Measurements from ENCODE around the gene CCDC175.

The CCDC175 gene

DNA sequence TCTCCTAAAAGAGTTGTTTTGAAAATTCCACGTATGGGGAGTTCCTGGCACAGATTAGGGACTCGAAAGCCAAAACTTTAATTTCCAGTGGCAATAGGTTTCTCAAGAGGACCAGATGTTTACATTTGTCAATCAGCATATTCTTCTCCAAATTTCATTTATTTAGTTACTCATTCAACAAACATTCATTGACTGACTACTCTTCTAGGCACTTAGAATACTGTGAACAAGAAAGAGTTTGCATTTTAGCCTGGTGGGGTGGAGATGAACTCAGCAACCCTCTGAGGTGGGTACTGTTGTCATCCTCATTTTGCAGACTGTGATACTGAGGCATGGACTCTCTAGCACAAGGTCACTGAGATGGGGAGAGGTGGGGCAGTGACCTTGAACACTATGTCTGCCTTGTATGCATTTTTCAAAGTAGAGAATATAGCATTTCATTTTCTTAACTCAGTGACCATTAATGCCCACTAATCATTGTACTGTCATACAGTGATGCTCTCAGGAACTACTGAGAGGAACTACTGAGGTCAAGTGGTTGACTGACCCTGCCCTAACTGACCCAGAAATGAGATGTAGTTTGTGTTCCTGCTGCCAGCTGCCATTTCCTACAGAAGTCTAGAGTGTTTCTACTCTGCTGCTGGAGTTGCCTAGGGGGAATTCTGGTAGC, 94.6 kb downstream of the CCDC175 start:
- no peak for DNase-seq

- no peak for DNase-seq
Observed at GRCh38 chr14:59481407-59481806, 95.2 kb downstream of the CCDC175 start.

GRCh38 chr14:59480166-59480565, 96.4 kb downstream of the CCDC175 start:
- DNase-seq: no peak

DNA sequence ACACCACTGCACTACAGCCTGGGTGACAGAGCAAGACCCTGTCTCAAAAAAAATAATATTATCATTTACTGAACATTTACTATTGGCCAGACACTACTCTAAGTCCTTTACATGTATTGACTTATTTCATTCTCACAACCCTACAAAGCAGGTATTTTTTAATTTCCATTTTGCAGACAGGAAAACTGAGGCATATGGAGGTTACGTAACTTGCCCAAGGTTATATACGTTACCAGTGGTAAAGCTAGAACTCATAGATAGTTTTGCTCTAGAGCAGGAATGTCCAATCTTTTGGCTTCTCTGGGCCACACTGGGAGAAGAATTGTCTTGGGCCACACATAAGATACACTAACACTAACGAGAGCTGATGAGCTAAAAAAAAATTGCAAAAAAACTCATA, 98.1 kb downstream of the CCDC175 start:
- DNase-seq: no peak

DNA sequence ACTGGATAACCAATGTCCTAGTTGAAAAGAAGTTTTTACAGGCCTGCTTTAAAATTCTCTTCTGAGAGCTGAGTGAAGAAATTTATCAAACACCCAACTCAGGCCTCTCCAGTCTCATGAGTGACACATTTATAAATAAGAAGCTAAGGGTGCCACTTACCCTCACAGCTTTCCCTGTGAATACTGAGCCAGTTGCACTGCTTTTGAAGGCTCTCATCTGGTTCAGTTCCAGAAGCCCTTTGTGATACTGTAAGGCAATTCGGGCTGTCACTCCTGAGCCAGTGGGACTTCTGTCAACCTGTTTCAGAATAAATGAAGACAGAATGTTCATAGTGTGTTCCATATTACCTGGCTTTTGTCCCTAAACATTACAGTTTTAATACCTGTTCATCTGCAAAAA, 100.9 kb downstream of the CCDC175 start:
- no peak for DNase-seq

DNA sequence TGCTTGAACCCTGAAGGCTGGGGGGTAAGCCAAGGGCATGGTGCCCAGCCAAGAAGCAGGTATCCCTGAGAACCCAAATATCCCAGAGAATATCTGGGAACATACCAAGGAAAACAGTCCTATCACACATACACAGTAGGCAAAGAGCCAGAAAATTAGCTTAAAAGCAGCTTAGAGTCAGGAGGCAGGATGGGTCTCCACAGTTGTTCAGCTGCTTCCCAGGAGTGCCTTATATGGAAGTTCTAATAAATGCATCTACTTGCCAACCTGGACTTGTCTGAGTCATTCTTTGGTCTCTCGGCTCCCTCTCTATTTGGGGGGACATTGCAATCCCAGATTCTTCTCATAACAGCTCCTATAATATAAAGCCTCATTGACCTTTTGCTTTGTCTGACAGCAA, 102.4 kb downstream of the CCDC175 start:
- DNase-seq: no peak

DNA sequence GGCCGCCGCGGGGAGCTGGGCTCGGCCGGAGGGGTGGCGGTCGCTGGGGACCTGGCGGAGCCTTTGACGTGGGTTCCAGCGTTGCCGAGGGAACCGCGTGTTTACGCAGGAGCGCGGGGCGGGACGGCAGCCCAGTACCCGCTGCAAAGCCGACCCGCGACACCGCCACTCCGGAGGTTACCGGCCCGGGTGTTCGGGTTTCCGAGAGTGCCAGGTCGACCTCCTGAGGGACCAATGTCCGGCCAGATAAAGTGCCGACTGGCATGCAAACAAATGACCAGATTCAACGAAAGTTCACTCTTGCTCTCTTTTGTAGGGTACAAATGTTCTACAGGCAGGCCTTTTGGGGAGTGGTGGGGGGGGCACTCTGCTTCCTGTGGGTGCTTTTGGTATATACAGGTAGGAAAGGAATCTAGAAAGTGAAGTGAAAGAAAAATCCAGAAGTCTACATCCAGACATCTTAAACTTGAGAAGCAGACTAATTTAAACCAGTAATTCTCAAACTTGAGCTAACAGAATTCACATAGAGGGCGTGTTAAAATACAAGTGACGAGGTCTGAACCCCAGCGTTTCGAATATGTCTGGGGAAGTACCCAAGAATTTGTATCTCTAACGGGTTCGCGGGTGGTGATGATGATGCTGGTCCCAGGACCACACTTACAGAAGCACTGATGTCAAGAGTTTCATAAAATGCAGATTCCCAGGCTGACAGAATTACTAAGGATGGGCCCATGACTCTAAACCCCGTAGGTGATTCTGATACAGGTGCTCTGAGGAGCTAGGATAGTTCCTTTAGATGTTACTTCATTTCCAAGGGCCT, 111.1 kb downstream of the CCDC175 start, which contains the start of gene GPR135:
Gene GPR135 (minus strand): TSS at position 65 of the 820 bp plus-strand sequence. CDS start 154 bp downstream, outside the sequence.
- no peak for DNase-seq

GRCh38 chr14:59464486-59465315, 111.9 kb downstream of the CCDC175 start:
- DNase-seq: peak; percentile 62

- no peak for DNase-seq
Observed at GRCh38 chr14:59463787-59464485, 112.7 kb downstream of the CCDC175 start.

DNA sequence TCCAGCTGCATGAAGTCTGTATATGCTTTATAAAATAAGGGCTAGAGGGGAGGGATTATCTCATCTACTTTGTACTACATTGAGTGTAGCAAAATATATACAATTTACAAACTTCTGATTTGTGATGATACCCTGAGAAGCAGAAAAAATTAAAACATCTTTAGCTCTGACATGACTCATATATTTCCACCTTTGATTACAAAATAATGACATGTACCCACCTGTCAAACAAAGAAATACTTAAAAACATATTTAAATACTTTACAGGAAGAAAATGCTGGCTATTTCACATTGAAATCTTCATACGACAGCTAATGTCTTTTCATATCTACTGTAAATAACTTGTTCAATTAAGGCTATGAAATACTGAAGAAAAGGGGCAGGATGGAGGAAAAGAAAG, 114.7 kb downstream of the CCDC175 start:
- no peak for DNase-seq

DNA sequence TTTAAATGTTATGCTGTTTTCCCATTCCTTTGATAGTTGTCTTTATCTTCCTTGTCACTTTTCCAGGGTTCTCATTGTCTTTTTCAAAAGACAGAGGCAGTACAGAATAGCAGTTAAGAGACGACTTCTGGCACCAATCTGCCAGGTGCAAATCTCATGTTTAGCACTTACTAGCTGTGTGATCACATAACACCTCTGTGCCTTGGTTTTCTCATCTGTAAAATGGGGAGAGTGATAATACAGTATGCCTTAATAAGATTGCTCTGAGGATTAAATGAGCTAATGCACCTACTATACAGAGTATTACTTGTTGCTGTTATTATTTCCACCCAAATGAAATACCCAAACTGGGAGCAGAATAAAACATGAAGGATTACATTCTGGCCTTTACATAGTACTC, 116.2 kb downstream of the CCDC175 start:
- DNase-seq: no peak

- DNase-seq: no peak
Observed at GRCh38 chr14:59458486-59458885, 118.1 kb downstream of the CCDC175 start.

DNA sequence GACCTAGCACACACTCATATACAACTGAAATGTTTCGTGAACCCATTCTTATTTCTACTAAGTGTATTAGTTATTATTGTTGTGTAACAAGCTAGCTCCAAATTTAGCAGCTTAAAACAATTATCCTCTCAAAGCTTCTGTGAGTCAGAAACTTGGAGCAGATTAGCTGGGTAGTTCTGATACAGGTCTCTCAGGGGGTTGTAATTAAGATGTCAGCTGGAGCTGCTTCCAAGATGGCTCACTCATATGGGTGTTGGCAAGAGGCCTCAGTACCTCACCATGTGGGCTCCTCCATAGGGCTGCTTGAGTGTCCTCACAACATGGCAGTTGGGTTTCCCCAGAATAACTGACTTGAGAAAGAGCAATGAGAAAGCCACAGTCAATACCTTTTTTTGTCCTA, 121.2 kb downstream of the CCDC175 start:
- DNase-seq: no peak
